ENCODE measurements around the gene ANKAR. TPM values are rescaled to one million over a fixed set of nuclear protein-coding genes. Genes with fewer than 3 reads are reported as not detected.

The ANKAR gene
- total and polyA plus RNA-seq, 9 of the 15 experiments (the other 6 are each of a cell fraction or from before 2014, with no cell fraction given), result 0.04 to 0.52 (median 0.39) TPM

DNA sequence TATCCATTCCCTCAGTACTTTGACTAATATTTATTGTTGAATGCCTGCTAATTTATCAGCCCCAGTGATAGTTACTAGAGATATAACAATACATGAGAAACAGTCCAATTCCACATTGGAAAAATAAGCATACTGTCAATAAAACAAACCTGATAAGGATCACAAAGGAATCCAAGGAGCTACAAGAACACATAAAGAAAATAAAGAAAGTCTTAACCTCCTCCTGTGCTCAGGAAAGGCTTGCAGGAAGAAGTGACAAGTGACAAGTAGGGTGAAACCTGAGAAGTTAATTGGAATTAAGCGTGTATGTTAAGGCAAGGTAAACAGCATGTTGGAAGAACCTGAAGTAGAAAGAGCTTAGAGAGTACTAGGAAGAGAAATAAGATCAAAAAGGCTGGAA is 33.5 kb upstream of the ANKAR start:
- H3K9me1 ChIP-seq (ENCODE audit: control insufficient read depth, insufficient read depth, low read length), result no peaks in the 10 kb centered on the region
- CTCF ChIA-PET (ENCODE audit: low intra/inter-chr PET ratio), result no interaction called here
- H3K4me3 ChIP-seq, result no peak overlapping the region
- intact Hi-C loops (cut with micrococcal nuclease) (no loop called here), in situ Hi-C loops (cut with MboI) (no loop called here)
- ATAC-seq, result no peak
- no peaks in the 10 kb centered on the region for H3K79me2 ChIP-seq (ENCODE audit: control insufficient read depth, insufficient read depth, low read length)
- H3K4me2 ChIP-seq (ENCODE audit: insufficient read depth, low read length), result no peak overlapping the region
- no peak overlapping the region for H3K27ac ChIP-seq (ENCODE audit: extremely low read depth, low read depth, low read length)
- no TSS peak for BruUV-seq (replicated peaks)
- no peaks in the 10 kb centered on the region for H3K9me3 ChIP-seq (replicated peaks; ENCODE audit: control insufficient read depth, insufficient read depth, low read depth, low read length)
- no peak overlapping the region for H2AFZ ChIP-seq (ENCODE audit: low read depth, low read length)
- H3K27me3 ChIP-seq (ENCODE audit: control insufficient read depth in 2 of 2, insufficient read depth in 2 of 2, low read length in 2 of 2), result no peaks in the 10 kb centered on the region
- H3K36me3 ChIP-seq (ENCODE audit: control insufficient read depth, insufficient read depth, low read length), result no peaks in the 10 kb centered on the region
- 17% methylated on average over 1 of the region's 1 CpG for WGBS (ENCODE audit: insufficient coverage, low coverage, missing lambda C conversion rate)
- H4K20me1 ChIP-seq (replicated peaks; ENCODE audit: control insufficient read depth, insufficient read depth, low read length), result no peaks in the 10 kb centered on the region
- TF ChIP-seq PHF8 (IDR thresholded peaks at IDR 0.05; ENCODE audit: borderline replicate concordance, low read length) (no peak), TAL1 (IDR thresholded peaks at IDR 0.05) (no peak), CHCHD3 (CRISPR knock-in tag; IDR thresholded peaks at IDR 0.05) (no peak), ZNF766 (CRISPR knock-in tag; conservative IDR thresholded peaks at IDR 0.05) (no peak), ZNF57 (CRISPR knock-in tag; IDR thresholded peaks at IDR 0.05) (no peak), ZNF717 (CRISPR knock-in tag; IDR thresholded peaks at IDR 0.05) (no peak), ZNF311 (CRISPR knock-in tag; IDR thresholded peaks at IDR 0.05) (no peak), TCF7 (IDR thresholded peaks at IDR 0.05; ENCODE audit: borderline replicate concordance) (no peak), ZNF224 (CRISPR knock-in tag; IDR thresholded peaks at IDR 0.05) (no peak)
- TF ChIP-seq, protein P1, sequence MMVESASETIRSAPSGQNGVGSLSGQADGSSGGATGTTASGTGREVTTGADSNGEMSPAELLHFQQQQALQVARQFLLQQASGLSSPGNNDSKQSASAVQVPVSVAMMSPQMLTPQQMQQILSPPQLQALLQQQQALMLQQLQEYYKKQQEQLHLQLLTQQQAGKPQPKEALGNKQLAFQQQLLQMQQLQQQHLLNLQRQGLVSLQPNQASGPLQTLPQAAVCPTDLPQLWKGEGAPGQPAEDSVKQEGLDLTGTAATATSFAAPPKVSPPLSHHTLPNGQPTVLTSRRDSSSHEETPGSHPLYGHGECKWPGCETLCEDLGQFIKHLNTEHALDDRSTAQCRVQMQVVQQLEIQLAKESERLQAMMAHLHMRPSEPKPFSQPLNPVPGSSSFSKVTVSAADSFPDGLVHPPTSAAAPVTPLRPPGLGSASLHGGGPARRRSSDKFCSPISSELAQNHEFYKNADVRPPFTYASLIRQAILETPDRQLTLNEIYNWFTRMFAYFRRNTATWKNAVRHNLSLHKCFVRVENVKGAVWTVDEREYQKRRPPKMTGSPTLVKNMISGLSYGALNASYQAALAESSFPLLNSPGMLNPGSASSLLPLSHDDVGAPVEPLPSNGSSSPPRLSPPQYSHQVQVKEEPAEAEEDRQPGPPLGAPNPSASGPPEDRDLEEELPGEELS (CRISPR knock-in tag; IDR thresholded peaks at IDR 0.05; ENCODE audit: borderline replicate concordance), result no peak
- H3K9ac ChIP-seq (ENCODE audit: insufficient read depth in 1 of 2, low read depth in 2 of 2, low read length in 2 of 2), result no peak overlapping the region
- no peaks in the 10 kb centered on the region; a peak in 1 of 5 replicates for H3K4me1 ChIP-seq (replicated peaks in 1 of 2; ENCODE audit: control insufficient read depth in 2 of 2, insufficient read depth in 2 of 2, low read length in 2 of 2)
- no peak for DNase-seq (ENCODE audit: extremely low read depth in 1 of 4, low spot score in 3 of 4)
- FAIRE-seq, result no peak
- POLR2A ChIA-PET, result interaction anchor here (0.6 kb wide), 1 partner anchor 666 kb away, joined by 3 read pairs; no protein-coding TSS in a partner anchor

All from K562 (cell line).